HG03039 (cell line): Measurements from ENCODE around the gene VPS41.

Source experiments
- ATAC-seq: cut with Tn5 transposase; IDR thresholded peaks from one replicate; pipeline ENCODE4 v1.9.1; 2021; ENCODE audit warnings: mild to moderate bottlenecking, moderate library complexity; ENCODE audit not compliant: unreplicated experiment

VPS41 gene

GRCh38 chr7:38744746-38745145 is 164.2 kb downstream of the VPS41 start:
- no peak for ATAC-seq

DNA sequence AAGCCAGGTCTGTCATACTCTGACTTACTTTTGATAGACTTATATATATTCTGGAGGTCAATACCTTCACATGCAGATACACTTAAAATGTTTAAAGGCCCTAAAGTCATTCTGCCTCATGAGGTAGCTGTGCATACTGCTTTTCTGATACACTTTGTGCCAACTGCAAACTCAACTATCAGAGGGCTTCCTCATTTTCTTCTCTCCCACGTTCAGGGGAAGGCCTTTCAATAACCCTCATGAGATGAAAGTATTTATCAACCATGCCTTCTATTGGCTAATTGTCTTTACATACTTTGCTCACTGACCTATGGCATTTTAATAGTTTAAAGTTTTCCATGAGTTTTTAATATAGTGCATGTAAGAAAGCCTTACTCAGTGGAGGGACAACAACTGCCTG is 165.1 kb downstream of the VPS41 start:
- ATAC-seq = no peak

GRCh38 chr7:38740041-38740440 is 168.9 kb downstream of the VPS41 start:
- no peak for ATAC-seq

DNA sequence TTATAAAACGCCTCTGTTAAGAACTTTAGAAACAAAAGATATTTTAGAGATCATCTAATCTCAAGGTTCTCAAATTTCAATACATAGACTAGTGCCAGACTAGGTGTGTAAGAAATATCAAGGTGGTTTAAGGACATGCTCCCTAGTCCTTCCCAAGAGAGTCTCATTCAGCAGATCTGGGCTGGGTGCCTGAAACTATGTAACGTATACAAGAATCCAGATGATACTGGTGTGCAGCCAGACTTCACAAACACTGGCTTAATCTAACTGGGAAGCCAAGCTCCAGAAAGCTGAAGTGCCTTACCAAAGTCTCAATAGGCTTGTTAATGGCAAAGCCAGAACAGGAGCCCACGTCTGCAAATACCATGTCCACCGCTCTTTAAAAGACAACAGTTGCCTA is 172.9 kb downstream of the VPS41 start:
- no peak for ATAC-seq

DNA sequence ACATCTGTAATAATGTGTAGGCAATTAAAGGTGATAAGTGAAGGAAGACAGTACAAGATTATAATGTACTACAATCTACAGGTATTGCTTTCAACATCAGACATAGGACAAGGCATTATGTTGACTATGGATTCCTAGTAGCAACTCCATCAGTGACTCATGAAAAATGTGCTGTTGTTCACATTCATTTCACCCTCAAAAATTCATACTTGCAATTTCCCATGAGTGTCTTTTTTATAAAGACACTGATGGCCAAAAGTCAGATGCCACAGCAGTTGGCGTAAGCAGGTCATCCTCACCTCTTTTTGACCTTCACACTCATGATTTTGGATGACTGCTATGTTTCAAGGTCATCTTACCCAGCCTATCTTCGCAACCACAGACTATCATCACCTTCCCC is 177.8 kb downstream of the VPS41 start:
- ATAC-seq = no peak

- ATAC-seq = no peak
Observed at GRCh38 chr7:38728145-38728544, 180.8 kb downstream of the VPS41 start.

- ATAC-seq = no peak
Observed at GRCh38 chr7:38727184-38727940, 181.6 kb downstream of the VPS41 start.

DNA sequence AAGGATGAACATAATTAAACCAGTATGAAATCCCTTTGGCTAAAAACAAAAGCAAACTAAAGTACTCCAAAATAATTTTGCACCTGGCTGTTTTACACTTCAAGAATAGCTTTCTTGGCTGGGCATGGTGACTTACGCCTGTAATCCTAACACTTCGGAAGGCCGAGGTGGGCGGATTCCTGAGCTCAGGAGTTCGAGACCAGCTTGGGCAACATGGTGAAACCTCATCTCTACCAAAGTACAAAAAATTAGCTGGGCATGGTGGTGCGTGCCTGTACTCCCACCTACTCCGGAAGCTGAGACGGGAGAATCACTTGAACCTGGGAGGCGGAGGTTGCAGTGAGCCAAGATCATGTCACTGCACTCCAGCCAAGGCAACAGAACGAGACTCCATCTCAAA is 185.7 kb downstream of the VPS41 start:
- ATAC-seq = no peak

GRCh38 chr7:38716397-38716796 is 192.6 kb downstream of the VPS41 start:
- ATAC-seq = no peak

DNA sequence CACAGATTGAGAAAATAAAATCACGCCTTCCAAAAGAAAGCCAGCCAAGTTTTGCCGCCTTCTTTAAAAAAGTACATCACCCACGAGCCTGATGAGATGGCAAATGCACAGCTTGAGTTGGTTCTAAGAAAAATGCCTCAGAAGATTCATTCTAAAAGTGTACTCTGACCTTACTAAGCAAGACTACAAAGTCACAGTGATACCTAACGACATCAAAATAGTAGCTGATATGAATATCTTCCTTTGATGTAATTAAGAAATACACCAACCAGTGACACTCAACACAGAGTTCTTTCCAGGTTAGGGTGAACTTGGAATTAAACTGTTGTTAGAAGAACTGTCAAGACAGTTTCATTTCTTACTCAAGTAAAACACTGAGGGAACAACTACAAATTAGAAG is 199.9 kb downstream of the VPS41 start:
- ATAC-seq = no peak

- no peak for ATAC-seq
Observed at GRCh38 chr7:38704751-38705150, 204.2 kb downstream of the VPS41 start.

GRCh38 chr7:38704041-38704547 is 204.9 kb downstream of the VPS41 start:
- no peak for ATAC-seq

- ATAC-seq = no peak
Observed at GRCh38 chr7:38703093-38703492, 205.9 kb downstream of the VPS41 start.

GRCh38 chr7:38702002-38702535 is 206.9 kb downstream of the VPS41 start:
- ATAC-seq = no peak

DNA sequence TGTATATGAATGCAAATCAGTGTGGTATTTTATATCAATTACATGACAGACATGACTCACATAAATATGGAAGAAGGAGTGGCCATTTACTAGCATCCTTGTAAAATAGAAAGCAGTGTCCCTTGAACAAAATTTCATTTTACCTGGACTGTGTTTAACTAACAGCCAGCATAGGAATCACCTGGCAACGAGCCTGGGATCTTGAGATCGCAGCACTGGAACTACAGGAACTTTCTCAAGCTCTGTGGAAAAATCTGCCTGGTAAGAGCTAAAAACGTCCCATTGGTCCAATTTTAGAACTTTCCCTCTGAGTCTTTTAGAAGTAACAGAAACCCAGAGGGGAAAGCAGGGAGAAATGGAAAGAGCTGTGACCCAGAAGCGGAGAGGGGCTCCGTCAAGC is 208.9 kb downstream of the VPS41 start:
- no peak for ATAC-seq

DNA sequence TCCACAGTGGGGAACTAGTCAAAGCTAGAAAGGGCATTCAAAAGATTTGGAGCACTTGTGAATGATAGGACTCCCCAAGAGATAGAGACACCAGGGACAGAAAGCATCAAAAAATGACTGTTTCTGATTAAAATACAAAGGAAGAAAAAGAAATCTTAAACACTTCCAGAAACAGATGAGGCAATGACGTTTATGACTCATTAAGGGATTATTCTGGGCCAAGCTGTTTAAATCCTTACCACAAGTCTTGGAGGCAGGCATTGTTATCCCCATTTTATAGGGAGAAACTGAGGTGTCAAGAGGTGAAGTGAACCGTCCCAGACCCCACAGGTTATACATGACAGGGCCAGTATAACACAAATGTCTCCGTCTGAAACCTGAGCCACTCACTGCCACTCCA is 209.5 kb downstream of the VPS41 start:
- ATAC-seq = no peak

GRCh38 chr7:38694326-38694725 is 214.7 kb downstream of the VPS41 start:
- ATAC-seq = no peak

DNA sequence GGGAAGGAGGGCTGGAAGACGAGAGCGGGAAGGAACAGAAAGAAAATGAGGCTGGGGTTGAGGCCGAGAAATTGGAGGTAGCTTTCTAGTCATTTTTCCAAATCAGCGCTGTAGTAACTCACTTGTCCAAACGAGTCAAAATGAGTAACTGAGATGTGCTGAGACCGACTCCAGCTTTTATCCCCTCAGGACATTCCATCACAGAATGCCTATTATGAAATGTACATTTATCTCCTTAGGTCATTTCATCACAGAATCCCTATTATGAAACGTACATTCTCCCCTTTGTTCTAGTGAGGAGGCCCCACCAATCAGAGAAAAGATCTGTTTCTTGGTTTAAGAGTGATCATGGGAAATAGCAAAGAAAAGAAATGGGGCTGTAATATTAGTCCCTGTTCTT is 222.1 kb downstream of the VPS41 start:
- ATAC-seq = no peak

- no peak for ATAC-seq
Observed at GRCh38 chr7:38685851-38686250, 223.1 kb downstream of the VPS41 start.

DNA sequence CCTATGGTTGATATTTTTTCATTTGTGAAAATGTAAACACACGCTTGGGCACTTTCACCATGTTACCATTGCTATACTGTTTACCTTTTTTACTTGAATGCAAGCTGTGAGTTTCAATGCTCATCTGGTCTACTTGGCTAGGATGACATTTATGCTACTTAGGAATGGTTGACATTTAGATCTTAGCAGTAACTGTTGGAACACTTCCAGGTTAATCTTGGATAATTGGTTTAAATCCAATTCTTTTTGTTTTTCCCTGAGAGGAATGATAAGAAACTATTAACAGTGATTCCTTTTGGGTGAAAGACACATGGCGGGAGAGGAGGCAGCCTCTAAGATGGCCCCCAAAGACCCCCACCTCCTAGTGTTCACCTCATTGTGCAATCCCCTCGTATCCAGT is 226.4 kb downstream of the VPS41 start:
- no peak for ATAC-seq

- no peak for ATAC-seq
Observed at GRCh38 chr7:38681882-38682281, 227.1 kb downstream of the VPS41 start.

GRCh38 chr7:38679419-38679818 is 229.6 kb downstream of the VPS41 start:
- no peak for ATAC-seq

- no peak for ATAC-seq
Observed at GRCh38 chr7:38678698-38679054, 230.3 kb downstream of the VPS41 start.
